A673 (cell line): ENCODE data around the gene DOCK6.

Source experiments
- EZH2 ChIP-seq: fragments of 200-600 bp; sonication (generic); IDR thresholded peaks from 2 replicates; pipeline ENCODE4 v1.6.1; 2017; ENCODE audit warnings: borderline replicate concordance, low read depth, mild to moderate bottlenecking, mixed read lengths, antibody characterized with exemption, low read length; ENCODE audit not compliant: poor library complexity, severe bottlenecking
- TF ChIP-seq, protein P1 (sequence below): fragments of 300-800, 200-600 bp; sonication (generic); conservative IDR thresholded peaks from 2 replicates; pipeline ENCODE4 v1.5.1; 2017; ENCODE audit warnings: low read depth, mild to moderate bottlenecking, antibody characterized with exemption, low read length, moderate library complexity, mixed read lengths

DNA sequence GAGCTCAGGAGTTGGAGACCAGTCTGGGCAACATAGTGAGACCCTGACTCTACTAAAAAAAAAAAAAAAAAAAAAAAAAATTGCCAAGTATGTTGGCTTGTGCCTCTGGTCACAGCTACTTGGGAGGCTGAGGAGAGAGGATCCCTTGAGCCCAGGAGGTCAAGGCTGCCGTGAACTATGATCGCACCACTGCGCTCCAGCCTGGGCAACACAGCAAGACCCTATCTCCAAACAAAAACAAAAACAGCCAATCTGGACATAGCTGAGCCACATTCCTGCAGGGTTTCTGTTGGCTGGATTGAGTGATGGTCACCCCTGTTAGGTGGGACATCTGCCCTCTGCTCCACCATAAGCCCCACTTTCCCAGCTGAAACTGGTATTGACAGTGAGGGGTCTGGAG is 36.5 kb downstream of the DOCK6 start:
- TF ChIP-seq, protein P1, sequence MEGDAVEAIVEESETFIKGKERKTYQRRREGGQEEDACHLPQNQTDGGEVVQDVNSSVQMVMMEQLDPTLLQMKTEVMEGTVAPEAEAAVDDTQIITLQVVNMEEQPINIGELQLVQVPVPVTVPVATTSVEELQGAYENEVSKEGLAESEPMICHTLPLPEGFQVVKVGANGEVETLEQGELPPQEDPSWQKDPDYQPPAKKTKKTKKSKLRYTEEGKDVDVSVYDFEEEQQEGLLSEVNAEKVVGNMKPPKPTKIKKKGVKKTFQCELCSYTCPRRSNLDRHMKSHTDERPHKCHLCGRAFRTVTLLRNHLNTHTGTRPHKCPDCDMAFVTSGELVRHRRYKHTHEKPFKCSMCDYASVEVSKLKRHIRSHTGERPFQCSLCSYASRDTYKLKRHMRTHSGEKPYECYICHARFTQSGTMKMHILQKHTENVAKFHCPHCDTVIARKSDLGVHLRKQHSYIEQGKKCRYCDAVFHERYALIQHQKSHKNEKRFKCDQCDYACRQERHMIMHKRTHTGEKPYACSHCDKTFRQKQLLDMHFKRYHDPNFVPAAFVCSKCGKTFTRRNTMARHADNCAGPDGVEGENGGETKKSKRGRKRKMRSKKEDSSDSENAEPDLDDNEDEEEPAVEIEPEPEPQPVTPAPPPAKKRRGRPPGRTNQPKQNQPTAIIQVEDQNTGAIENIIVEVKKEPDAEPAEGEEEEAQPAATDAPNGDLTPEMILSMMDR = no peak
- TF ChIP-seq EZH2 = no peak
